GM12892 (cell line): ENCODE results near the gene SLC28A1.
"Not testable (repeated sequence)": the region's sequence is repeated elsewhere in the genome, so short reads cannot be mapped to it uniquely, and the experiment has no call there.

Source experiments
- DNase-seq: peaks from one replicate; pipeline ENCODE4 v3.0.0; 2011; ENCODE audit not compliant: insufficient read length
- FAIRE-seq: peaks from 2 replicates; lab custom pipeline; 2011; peaks lifted over from hg19 to GRCh38; lab: Jason Lieb, UNC
- POLR2A ChIP-seq: IDR thresholded peaks from 2 replicates; pipeline ENCODE4 v1.6.1; 2011; ENCODE audit warnings: low read depth, low read length, control low read depth
- POLR2AphosphoS5 ChIP-seq: IDR thresholded peaks from 2 replicates; pipeline ENCODE4 v1.6.1; 2011; ENCODE audit warnings: low read depth, low read length, control low read depth
- TAF1 ChIP-seq: IDR thresholded peaks from 2 replicates; pipeline ENCODE4 v1.6.1; 2011; ENCODE audit warnings: low read depth, mild to moderate bottlenecking, control low read depth, low read length, borderline replicate concordance

SLC28A1 gene

GRCh38 chr15:84924077-84924731, 39.7 kb downstream of the SLC28A1 start:
- DNase-seq (no peak), FAIRE-seq (no peak)
- TF ChIP-seq POLR2AphosphoS5 (no peak), TAF1 (no peak), POLR2A (no peak)

GRCh38 chr15:84924821-84925569, 40.5 kb downstream of the SLC28A1 start:
- not testable (repeated sequence) for DNase-seq, FAIRE-seq

- DNase-seq (no peak), FAIRE-seq (no peak)
- TF ChIP-seq POLR2A (no peak), POLR2AphosphoS5 (no peak), TAF1 (no peak)
Measured at GRCh38 chr15:84925906-84926305, 41.4 kb downstream of the SLC28A1 start.

- TF ChIP-seq POLR2A = no peak
- TF ChIP-seq TAF1 = no peak
- TF ChIP-seq POLR2AphosphoS5 = no peak
- FAIRE-seq = no peak
Measured at GRCh38 chr15:84926491-84927230, 42.2 kb downstream of the SLC28A1 start.

GRCh38 chr15:84928843-84929168, 44.3 kb downstream of the SLC28A1 start:
- DNase-seq (no peak), FAIRE-seq (no peak)

More at GRCh38 chr15:84926491-84927230, 42.2 kb downstream of the SLC28A1 start:
- DNase-seq = no peak

GRCh38 chr15:84929795-84930603, 45.5 kb downstream of the SLC28A1 start:
- DNase-seq = no peak
- no peak for TF ChIP-seq POLR2A
- no peak for TF ChIP-seq TAF1
- TF ChIP-seq POLR2AphosphoS5 = no peak
- no peak for FAIRE-seq

More at GRCh38 chr15:84928843-84929168, 44.3 kb downstream of the SLC28A1 start:
- TF ChIP-seq POLR2AphosphoS5 = no peak
- no peak for TF ChIP-seq TAF1
- TF ChIP-seq POLR2A = no peak

- no peak for DNase-seq
- TF ChIP-seq TAF1 (no peak), POLR2AphosphoS5 (no peak), POLR2A (no peak)
- FAIRE-seq = no peak
Measured at GRCh38 chr15:84934942-84935729, 50.7 kb downstream of the SLC28A1 start.

GRCh38 chr15:84937144-84937543, 52.7 kb downstream of the SLC28A1 start:
- FAIRE-seq = no peak
- TF ChIP-seq TAF1 = no peak
- TF ChIP-seq POLR2AphosphoS5 = no peak
- no peak for TF ChIP-seq POLR2A

GRCh38 chr15:84938726-84939125, 54.3 kb downstream of the SLC28A1 start:
- TF ChIP-seq POLR2A (no peak), TAF1 (no peak), POLR2AphosphoS5 (no peak)
- DNase-seq (no peak), FAIRE-seq (no peak)

More at GRCh38 chr15:84937144-84937543, 52.7 kb downstream of the SLC28A1 start:
- no peak for DNase-seq

- DNase-seq (no peak), FAIRE-seq (no peak)
- TF ChIP-seq POLR2AphosphoS5 (no peak), POLR2A (no peak), TAF1 (no peak)
Measured at GRCh38 chr15:84940399-84940798, 55.9 kb downstream of the SLC28A1 start.

GRCh38 chr15:84942456-84942855, 58.0 kb downstream of the SLC28A1 start:
- TF ChIP-seq TAF1 = no peak
- no peak for TF ChIP-seq POLR2A
- TF ChIP-seq POLR2AphosphoS5 = no peak
- FAIRE-seq (no peak), DNase-seq (no peak)
